Activated T-helper 17 cell treated with anti-CD3 and anti-CD28 coated beads, Interleukin-2, amount 50 U/mL, for 72 hours (primary cell): Measurements from ENCODE around the gene NCOR1. TPM values are rescaled to one million over a fixed set of nuclear protein-coding genes. Genes with fewer than 3 reads are reported as not detected.
A peak's percentile ranks its signal among the peaks of the same experiment; 100 is the strongest.

Source experiments
- ATAC-seq: fragments of 150-1000 bp; cut with Tn5 transposase; replicated peaks from 2 replicates; pipeline ENCODE4 v1.10.0; 2021; ENCODE audit warnings: mild to moderate bottlenecking, moderate library complexity
- H3K27ac Mint-ChIP-seq: one replicate; pipeline ENCODE4 v1.8.0; 2022; ENCODE audit warnings: mixed read lengths
- H3K27me3 Mint-ChIP-seq: one replicate; pipeline ENCODE4 v1.8.0; 2022; ENCODE audit warnings: mixed read lengths
- H3K36me3 Mint-ChIP-seq: one replicate; pipeline ENCODE4 v1.8.0; 2022; ENCODE audit warnings: low read depth, mild to moderate bottlenecking, mixed read lengths
- H3K4me1 Mint-ChIP-seq: one replicate; pipeline ENCODE4 v1.8.0; 2022; ENCODE audit warnings: mixed read lengths
- H3K4me3 Mint-ChIP-seq: one replicate; pipeline ENCODE4 v1.8.0; 2022; ENCODE audit warnings: mild to moderate bottlenecking, mixed read lengths
- H3K9me3 Mint-ChIP-seq: one replicate; pipeline ENCODE4 v1.8.0; 2022; ENCODE audit warnings: mixed read lengths
- total RNA-seq, 2 donors: library from RNA; stranded (reverse); gene quantifications; one replicate each; pipeline ENCODE4 v1.2.3, GENCODE V29; 2022

Gene NCOR1
- total RNA-seq, 2 donors from 2014 or later = 112 to 144 TPM

DNA sequence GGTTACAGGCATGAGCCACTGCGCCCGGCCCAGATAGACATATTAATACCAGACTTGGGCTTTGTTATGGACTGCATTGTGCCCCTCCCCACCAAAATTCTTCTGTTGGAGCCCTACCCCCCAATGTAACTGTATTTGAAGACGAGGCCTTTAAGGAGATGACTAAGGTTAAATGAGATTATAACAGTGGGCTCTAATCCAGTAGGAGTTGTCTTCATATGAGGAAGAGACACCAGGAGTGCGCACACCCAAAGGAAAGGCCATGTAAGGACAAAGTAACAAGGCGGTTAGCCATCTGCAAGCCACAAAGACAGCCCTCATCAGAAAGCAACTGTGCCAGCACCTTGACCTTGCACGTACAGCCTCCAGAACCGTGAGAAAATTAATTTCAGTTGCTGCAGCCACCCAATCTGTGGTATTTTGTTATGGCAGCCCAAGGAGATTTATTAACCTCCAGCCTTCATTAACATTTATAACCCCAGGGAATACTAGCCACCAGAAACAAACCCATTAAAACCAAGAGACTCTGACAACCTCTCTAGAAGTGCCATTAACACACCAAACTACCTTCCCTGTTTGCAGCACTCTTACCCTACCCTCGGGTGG lies 108.1 kb downstream of the NCOR1 start:
- no peaks in the 10 kb centered on the region for H3K27me3 Mint-ChIP-seq
- H3K27ac Mint-ChIP-seq = no peak overlapping the region
- H3K36me3 Mint-ChIP-seq = peaks cover 82% of the 10 kb centered on the region
- H3K9me3 Mint-ChIP-seq = no peaks in the 10 kb centered on the region
- ATAC-seq = no peak
- peaks cover 6% of the 10 kb centered on the region for H3K4me1 Mint-ChIP-seq
- no peak overlapping the region for H3K4me3 Mint-ChIP-seq

GRCh38 chr17:16106161-16106891 lies 109.0 kb downstream of the NCOR1 start:
- Mint-ChIP-seq H3K36me3 (peaks cover 86% of the 10 kb centered on the region), H3K27me3 (no peaks in the 10 kb centered on the region), H3K9me3 (no peaks in the 10 kb centered on the region), H3K4me3 (no peak overlapping the region), H3K4me1 (peaks cover 6% of the 10 kb centered on the region), H3K27ac (no peak overlapping the region)
- no peak for ATAC-seq

GRCh38 chr17:16104189-16104588 lies 111.1 kb downstream of the NCOR1 start:
- H3K4me3 Mint-ChIP-seq = no peak overlapping the region
- H3K36me3 Mint-ChIP-seq = peaks cover 87% of the 10 kb centered on the region
- peaks cover 10% of the 10 kb centered on the region for H3K4me1 Mint-ChIP-seq
- H3K27ac Mint-ChIP-seq = no peak overlapping the region
- ATAC-seq = no peak
- no peaks in the 10 kb centered on the region for H3K9me3 Mint-ChIP-seq
- no peaks in the 10 kb centered on the region for H3K27me3 Mint-ChIP-seq

- Mint-ChIP-seq H3K27ac (peak overlapping the region; percentile 39), H3K4me1 (peaks cover 10% of the 10 kb centered on the region), H3K36me3 (peaks cover 88% of the 10 kb centered on the region), H3K4me3 (no peak overlapping the region), H3K27me3 (no peaks in the 10 kb centered on the region), H3K9me3 (no peaks in the 10 kb centered on the region)
- ATAC-seq = no peak
Observed at GRCh38 chr17:16101440-16101839, 113.9 kb downstream of the NCOR1 start.

GRCh38 chr17:16100737-16101400 lies 114.5 kb downstream of the NCOR1 start:
- peak overlapping the region; percentile 39 for H3K27ac Mint-ChIP-seq
- no peaks in the 10 kb centered on the region for H3K27me3 Mint-ChIP-seq
- peaks cover 10% of the 10 kb centered on the region for H3K4me1 Mint-ChIP-seq
- no peak for ATAC-seq
- no peaks in the 10 kb centered on the region for H3K9me3 Mint-ChIP-seq
- peaks cover 88% of the 10 kb centered on the region for H3K36me3 Mint-ChIP-seq
- H3K4me3 Mint-ChIP-seq = no peak overlapping the region

- H3K4me1 Mint-ChIP-seq = peaks cover 10% of the 10 kb centered on the region
- no peaks in the 10 kb centered on the region for H3K9me3 Mint-ChIP-seq
- H3K27ac Mint-ChIP-seq = no peak overlapping the region
- H3K4me3 Mint-ChIP-seq = no peak overlapping the region
- no peak for ATAC-seq
- H3K36me3 Mint-ChIP-seq = peaks cover 72% of the 10 kb centered on the region
- no peaks in the 10 kb centered on the region for H3K27me3 Mint-ChIP-seq
Observed at GRCh38 chr17:16091773-16092172, 123.6 kb downstream of the NCOR1 start.

DNA sequence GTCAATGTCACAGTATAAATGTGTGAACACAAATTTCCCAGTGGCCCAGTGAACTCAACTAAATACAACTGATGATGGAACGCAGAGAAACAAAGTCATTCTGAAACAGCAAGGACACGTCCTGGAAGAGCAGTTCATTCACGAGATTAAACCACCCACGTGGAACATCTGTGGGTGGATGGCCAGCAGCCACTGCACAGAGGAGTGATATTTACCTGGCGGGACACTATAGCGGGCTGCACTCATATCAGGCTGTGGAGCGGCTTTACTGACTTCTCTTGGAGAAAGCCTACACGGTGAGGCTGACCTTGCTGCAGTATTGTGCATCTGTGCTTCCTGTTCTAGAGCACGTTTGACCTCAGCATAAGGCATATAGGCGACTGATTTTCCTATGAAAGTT lies 128.4 kb downstream of the NCOR1 start:
- Mint-ChIP-seq H3K9me3 (no peaks in the 10 kb centered on the region), H3K27me3 (no peaks in the 10 kb centered on the region), H3K4me1 (peaks cover 25% of the 10 kb centered on the region), H3K36me3 (peaks cover 82% of the 10 kb centered on the region), H3K27ac (peak overlapping the region; percentile 40), H3K4me3 (peak overlapping the region; percentile 46)
- peak; percentile 86 for ATAC-seq

DNA sequence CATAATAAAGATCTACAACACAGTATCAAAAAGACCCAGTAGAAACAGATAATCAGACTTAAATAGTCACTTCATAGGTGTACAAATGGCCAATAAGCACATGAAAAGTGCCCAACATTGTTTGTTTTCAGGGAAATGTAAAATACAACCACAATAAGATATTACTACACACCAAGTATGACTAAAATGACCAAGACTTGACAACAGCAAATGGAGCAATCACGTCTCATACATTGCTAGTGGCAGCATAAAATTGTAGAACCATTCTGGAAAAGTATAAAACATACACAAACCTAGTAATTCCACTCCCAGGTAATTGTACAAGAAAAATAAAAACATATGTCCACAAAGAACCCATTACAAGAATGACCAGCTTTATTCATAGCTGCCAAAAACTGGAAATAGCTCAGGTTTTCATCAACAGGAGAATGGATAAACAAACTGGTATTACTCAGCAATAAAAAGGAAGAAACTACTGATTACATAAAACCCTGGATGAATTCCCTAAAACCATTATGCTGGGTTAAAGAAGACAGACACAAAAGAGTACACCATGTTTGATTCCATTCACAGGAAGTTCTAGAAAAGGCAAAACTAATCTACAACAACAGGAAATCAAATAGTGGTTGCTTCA lies 130.2 kb downstream of the NCOR1 start:
- Mint-ChIP-seq H3K27me3 (no peaks in the 10 kb centered on the region), H3K36me3 (peaks cover 82% of the 10 kb centered on the region), H3K4me3 (peak overlapping the region; percentile 46), H3K9me3 (no peaks in the 10 kb centered on the region), H3K4me1 (peaks cover 25% of the 10 kb centered on the region), H3K27ac (peak overlapping the region; percentile 82)
- no peak for ATAC-seq

GRCh38 chr17:16083223-16083622 lies 132.1 kb downstream of the NCOR1 start:
- peaks cover 22% of the 10 kb centered on the region for H3K4me1 Mint-ChIP-seq
- H3K9me3 Mint-ChIP-seq = no peaks in the 10 kb centered on the region
- no peak overlapping the region for H3K27ac Mint-ChIP-seq
- H3K36me3 Mint-ChIP-seq = peaks cover 94% of the 10 kb centered on the region
- no peaks in the 10 kb centered on the region for H3K27me3 Mint-ChIP-seq
- H3K4me3 Mint-ChIP-seq = no peak overlapping the region
- no peak for ATAC-seq

- no peak for ATAC-seq
Observed at GRCh38 chr17:16081507-16082087, 133.7 kb downstream of the NCOR1 start.

DNA sequence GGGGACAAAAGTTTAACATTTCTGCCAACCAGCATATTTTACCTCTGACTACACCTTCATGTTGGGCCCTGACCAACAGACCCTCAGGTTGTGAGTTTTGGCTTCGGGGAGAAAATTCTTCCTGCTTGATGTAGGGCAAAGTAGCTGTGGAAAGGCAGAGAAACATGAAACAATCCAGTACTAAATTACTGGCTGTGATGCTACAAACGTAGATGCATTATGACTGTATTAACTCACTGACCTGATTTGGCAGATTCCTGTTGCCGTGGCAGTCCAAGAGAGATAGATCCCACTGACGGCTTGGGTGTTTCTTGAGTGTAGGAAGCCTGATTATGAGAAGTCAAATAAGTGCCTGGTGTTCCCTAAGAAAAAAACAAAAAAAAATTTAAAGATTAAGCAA lies 135.0 kb downstream of the NCOR1 start:
- Mint-ChIP-seq H3K4me1 (peaks cover 5% of the 10 kb centered on the region), H3K9me3 (no peaks in the 10 kb centered on the region), H3K27me3 (no peaks in the 10 kb centered on the region), H3K27ac (no peak overlapping the region), H3K36me3 (peaks cover 98% of the 10 kb centered on the region), H3K4me3 (no peak overlapping the region)
- no peak for ATAC-seq

More at GRCh38 chr17:16081507-16082087, 133.7 kb downstream of the NCOR1 start:
- Mint-ChIP-seq H3K4me1 (peaks cover 14% of the 10 kb centered on the region), H3K27ac (no peak overlapping the region), H3K36me3 (peaks cover 98% of the 10 kb centered on the region), H3K27me3 (no peaks in the 10 kb centered on the region), H3K4me3 (no peak overlapping the region), H3K9me3 (no peaks in the 10 kb centered on the region)

GRCh38 chr17:16075949-16076348 lies 139.4 kb downstream of the NCOR1 start:
- Mint-ChIP-seq H3K27me3 (no peaks in the 10 kb centered on the region), H3K36me3 (peaks cover 98% of the 10 kb centered on the region), H3K4me3 (no peak overlapping the region), H3K4me1 (no peaks in the 10 kb centered on the region), H3K27ac (peak overlapping the region; percentile 65), H3K9me3 (no peaks in the 10 kb centered on the region)
- ATAC-seq = no peak

DNA sequence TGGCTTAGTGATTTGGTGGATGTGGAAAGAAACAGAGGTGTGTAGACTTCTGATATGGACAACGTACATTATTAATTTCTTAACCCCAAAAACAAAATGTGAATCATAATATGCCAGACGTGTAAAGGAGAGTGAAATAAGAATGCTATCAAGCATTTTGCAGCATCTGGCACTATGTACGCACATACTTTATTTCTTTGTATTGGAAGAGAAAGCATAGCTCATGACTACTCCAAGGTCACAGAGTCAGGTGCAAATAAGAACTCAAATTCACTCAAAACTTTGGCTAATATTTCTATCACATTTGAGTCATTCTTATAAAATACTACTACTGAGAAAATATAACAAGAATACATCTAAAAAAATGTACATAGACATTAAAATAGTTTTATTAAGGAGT lies 140.9 kb downstream of the NCOR1 start:
- Mint-ChIP-seq H3K27me3 (no peaks in the 10 kb centered on the region), H3K27ac (peak overlapping the region; percentile 8), H3K4me1 (no peaks in the 10 kb centered on the region), H3K9me3 (no peaks in the 10 kb centered on the region), H3K4me3 (no peak overlapping the region), H3K36me3 (peaks cover 98% of the 10 kb centered on the region)
- no peak for ATAC-seq

GRCh38 chr17:16073845-16074244 lies 141.5 kb downstream of the NCOR1 start:
- Mint-ChIP-seq H3K36me3 (peaks cover 98% of the 10 kb centered on the region), H3K27ac (peak overlapping the region; percentile 8), H3K4me1 (no peaks in the 10 kb centered on the region), H3K4me3 (no peak overlapping the region), H3K27me3 (no peaks in the 10 kb centered on the region), H3K9me3 (no peaks in the 10 kb centered on the region)
- ATAC-seq = no peak
